Measurements from ENCODE around the gene NUDT16. TPM values are rescaled to one million over a fixed set of nuclear protein-coding genes. Genes with fewer than 3 reads are reported as not detected.

NUDT16 gene
- total and polyA plus RNA-seq, 2 of the 8 experiments (the other 6 are each of a cell fraction or from before 2014, with no cell fraction given) = 8.5 to 19.1 TPM

GRCh38 chr3:131357275-131357674 lies 24.3 kb upstream of the NUDT16 start:
- H3K27ac ChIP-seq (ENCODE audit: low read depth, low read length) = no peak overlapping the region
- no peak overlapping the region for H3K9ac ChIP-seq (replicated peaks in 1 of 4; ENCODE audit: extremely low read depth in 1 of 4, low read depth in 3 of 4, low read length in 3 of 4)
- H4K20me1 ChIP-seq (replicated peaks in 1 of 2; ENCODE audit: control insufficient read depth in 1 of 2, insufficient read depth in 2 of 2, low read length in 2 of 2) = no peaks in the 10 kb centered on the region
- H3K18ac ChIP-seq (ENCODE audit: extremely low read depth, low read length) = no peak overlapping the region
- H3K23me2 ChIP-seq (ENCODE audit: low read depth, low read length) = peaks cover 5% of the 10 kb centered on the region; the same call in 1 of the 2 replicates
- no peak overlapping the region for H3K56ac ChIP-seq (replicated peaks; ENCODE audit: insufficient read length, low read depth, low read length)
- no peak overlapping the region for H3K14ac ChIP-seq (ENCODE audit: insufficient read length)
- H2BK5ac ChIP-seq (ENCODE audit: low read depth, low read length) = no peak overlapping the region
- ChIA-PET POLR2A (ENCODE audit: partially characterized antibody) (interaction anchor here (1.1 kb wide), 1 partner anchor 27 kb away, joined by 3 read pairs; no protein-coding TSS in a partner anchor), CTCF (ENCODE audit: partially characterized antibody) (interaction anchor here (0.7 kb wide), 1 partner anchor 18 kb away, joined by 4 read pairs; no protein-coding TSS in a partner anchor)
- H3K4ac ChIP-seq (replicated peaks; ENCODE audit: insufficient read length, low read depth, low read length) = no peak overlapping the region
- no peak overlapping the region for H2BK12ac ChIP-seq (ENCODE audit: low read depth, low read length)
- peaks cover 2 to 4% (median 3%) of the 10 kb centered on the region in 4 experiments; a peak in 3 of 7 replicates for H3K4me1 ChIP-seq (replicated peaks in 1 of 4; ENCODE audit: control insufficient read depth in 3 of 4, insufficient read depth in 4 of 4, low read length in 3 of 4)
- H3K4me2 ChIP-seq (ENCODE audit: insufficient read depth in 1 of 2, low read depth in 2 of 2, low read length in 2 of 2) = no peak overlapping the region
- WGBS, 2 experiments (ENCODE audit: extremely low coverage in 1 of 2, insufficient coverage in 1 of 2, insufficient read length in 1 of 2, insufficient replicate concordance in 2 of 2, low coverage in 1 of 2, low lambda C conversion rate in 2 of 2, missing lambda C conversion rate in 1 of 2) = 93% methylated on average over 1 of the region's 1 CpG; no CpG with 5 or more reads in 1 of the 2 experiments
- H3K79me1 ChIP-seq (ENCODE audit: low read depth, low read length) = no peaks in the 10 kb centered on the region
- H2BK120ac ChIP-seq (replicated peaks; ENCODE audit: low read depth, low read length) = no peak overlapping the region
- no peak overlapping the region for H3K4me3 ChIP-seq (ENCODE audit: extremely low read depth in 1 of 4, insufficient read depth in 2 of 4, low read depth in 3 of 4, low read length in 4 of 4)
- no peak overlapping the region for H2BK15ac ChIP-seq (ENCODE audit: low read length)
- no peaks in the 10 kb centered on the region for H3K27me3 ChIP-seq (replicated peaks in 1 of 4; ENCODE audit: control insufficient read depth in 3 of 4, extremely low read depth in 1 of 4, insufficient read depth in 3 of 4, low read length in 3 of 4)
- H3K79me2 ChIP-seq (ENCODE audit: control insufficient read depth in 1 of 2, insufficient read depth in 2 of 2, low read length in 2 of 2) = no peaks in the 10 kb centered on the region
- no peaks in the 10 kb centered on the region for H3K36me3 ChIP-seq (ENCODE audit: control insufficient read depth in 2 of 4, insufficient read depth in 4 of 4, low read length in 3 of 4)
- H4K91ac ChIP-seq (replicated peaks; ENCODE audit: insufficient read length, low read length) = no peak overlapping the region
- FAIRE-seq (no peak), DNase-seq (ENCODE audit: low read depth in 1 of 2, low spot score in 2 of 2) (no peak)
- H2BK20ac ChIP-seq (ENCODE audit: low read length) = no peak overlapping the region
- H2AFZ ChIP-seq (ENCODE audit: low read length) = no peak overlapping the region
- H3K9me3 ChIP-seq (ENCODE audit: insufficient read depth in 2 of 2, low read depth in 1 of 2, low read length in 1 of 2) = no peaks in the 10 kb centered on the region
- no peak overlapping the region for H2AK5ac ChIP-seq (ENCODE audit: low read depth, low read length)
- no peak overlapping the region for H4K5ac ChIP-seq (ENCODE audit: insufficient read length, low read depth, low read length)
- H4K8ac ChIP-seq (ENCODE audit: extremely low read depth, insufficient read depth, low read length) = no peak overlapping the region
- H3K23ac ChIP-seq (ENCODE audit: insufficient read length) = no peak overlapping the region
- TF ChIP-seq SP1 (IDR thresholded peaks at IDR 0.05; ENCODE audit: low read depth, low read length) (no peak), KDM4A (IDR thresholded peaks at IDR 0.05; ENCODE audit: low read depth, low read length, severe bottlenecking) (no peak), POU5F1 (IDR thresholded peaks at IDR 0.05; ENCODE audit: low read depth, low read length) (no peak), SP2 (IDR thresholded peaks at IDR 0.05; ENCODE audit: low read length) (no peak), RNF2 (IDR thresholded peaks at IDR 0.05; ENCODE audit: borderline replicate concordance, low read depth, low read length, missing control alignments, poor library complexity, severe bottlenecking) (no peak), TBP (IDR thresholded peaks at IDR 0.05; ENCODE audit: low read depth, low read length) (no peak), RFX5 (IDR thresholded peaks at IDR 0.05; ENCODE audit: borderline replicate concordance, low read depth, low read length) (no peak), SIRT6 (IDR thresholded peaks at IDR 0.05; ENCODE audit: low read length) (no peak), JUN (IDR thresholded peaks at IDR 0.05; ENCODE audit: low read depth, low read length) (no peak), PHF8 (conservative IDR thresholded peaks at IDR 0.05; ENCODE audit: low read depth, low read length) (no peak), SRF (IDR thresholded peaks at IDR 0.05; ENCODE audit: low read depth, low read length) (no peak), CREB1 (IDR thresholded peaks at IDR 0.05) (no peak), MAFK (IDR thresholded peaks at IDR 0.05; ENCODE audit: low read depth, low read length) (no peak)
- TF ChIP-seq, protein P1, sequence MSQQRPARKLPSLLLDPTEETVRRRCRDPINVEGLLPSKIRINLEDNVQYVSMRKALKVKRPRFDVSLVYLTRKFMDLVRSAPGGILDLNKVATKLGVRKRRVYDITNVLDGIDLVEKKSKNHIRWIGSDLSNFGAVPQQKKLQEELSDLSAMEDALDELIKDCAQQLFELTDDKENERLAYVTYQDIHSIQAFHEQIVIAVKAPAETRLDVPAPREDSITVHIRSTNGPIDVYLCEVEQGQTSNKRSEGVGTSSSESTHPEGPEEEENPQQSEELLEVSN (IDR thresholded peaks at IDR 0.05) = no peak
